ENCODE results near the gene FXYD4. TPM values are rescaled to one million over a fixed set of nuclear protein-coding genes. Genes with fewer than 3 reads are reported as not detected.

Gene FXYD4
- total RNA-seq, 6 experiments from 2014 or later = not detected

DNA sequence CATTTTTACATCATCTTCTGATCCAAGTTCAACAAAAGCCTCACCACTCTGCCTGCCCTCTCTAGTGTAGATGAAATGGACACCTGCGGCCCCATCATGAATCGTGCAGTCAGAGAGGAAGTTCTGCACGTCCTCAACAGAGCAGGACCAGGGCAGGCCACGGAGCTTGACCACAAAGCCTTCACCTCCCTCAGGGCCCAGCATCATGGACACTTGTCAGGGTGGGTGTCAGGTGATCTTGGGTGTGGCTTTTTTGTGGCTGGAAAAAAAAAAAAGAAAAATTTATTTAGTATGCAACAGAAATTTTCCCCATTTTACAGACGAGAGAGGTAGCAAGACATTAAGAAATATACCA lies 16.2 kb downstream of the FXYD4 start:
- Histone ChIP-seq H3K27ac (no peak overlapping the region), H3K9me3 (no peaks in the 10 kb centered on the region), H3K36me3 (peaks cover 22 to 72% (median 46%) of the 10 kb centered on the region in 4 donors), H3K27me3 (no peaks in the 10 kb centered on the region), H3K4me1 (no peaks in the 10 kb centered on the region), H3K4me3 (no peak overlapping the region)
- intact Hi-C loops (cut with DNase I) = no loop called here
- DNase-seq (peak in 1 of 3 donors; percentile 24), ATAC-seq (no peak)
- TF ChIP-seq POLR2A (IDR thresholded peaks at IDR 0.05) = no peak
- TF ChIP-seq, protein P1, sequence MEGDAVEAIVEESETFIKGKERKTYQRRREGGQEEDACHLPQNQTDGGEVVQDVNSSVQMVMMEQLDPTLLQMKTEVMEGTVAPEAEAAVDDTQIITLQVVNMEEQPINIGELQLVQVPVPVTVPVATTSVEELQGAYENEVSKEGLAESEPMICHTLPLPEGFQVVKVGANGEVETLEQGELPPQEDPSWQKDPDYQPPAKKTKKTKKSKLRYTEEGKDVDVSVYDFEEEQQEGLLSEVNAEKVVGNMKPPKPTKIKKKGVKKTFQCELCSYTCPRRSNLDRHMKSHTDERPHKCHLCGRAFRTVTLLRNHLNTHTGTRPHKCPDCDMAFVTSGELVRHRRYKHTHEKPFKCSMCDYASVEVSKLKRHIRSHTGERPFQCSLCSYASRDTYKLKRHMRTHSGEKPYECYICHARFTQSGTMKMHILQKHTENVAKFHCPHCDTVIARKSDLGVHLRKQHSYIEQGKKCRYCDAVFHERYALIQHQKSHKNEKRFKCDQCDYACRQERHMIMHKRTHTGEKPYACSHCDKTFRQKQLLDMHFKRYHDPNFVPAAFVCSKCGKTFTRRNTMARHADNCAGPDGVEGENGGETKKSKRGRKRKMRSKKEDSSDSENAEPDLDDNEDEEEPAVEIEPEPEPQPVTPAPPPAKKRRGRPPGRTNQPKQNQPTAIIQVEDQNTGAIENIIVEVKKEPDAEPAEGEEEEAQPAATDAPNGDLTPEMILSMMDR (IDR thresholded peaks at IDR 0.05) = no peak
- WGBS (ENCODE audit: insufficient coverage, low coverage, low lambda C conversion rate, missing lambda C conversion rate) = 53% methylated on average over 1 of the region's 5 CpGs

DNA sequence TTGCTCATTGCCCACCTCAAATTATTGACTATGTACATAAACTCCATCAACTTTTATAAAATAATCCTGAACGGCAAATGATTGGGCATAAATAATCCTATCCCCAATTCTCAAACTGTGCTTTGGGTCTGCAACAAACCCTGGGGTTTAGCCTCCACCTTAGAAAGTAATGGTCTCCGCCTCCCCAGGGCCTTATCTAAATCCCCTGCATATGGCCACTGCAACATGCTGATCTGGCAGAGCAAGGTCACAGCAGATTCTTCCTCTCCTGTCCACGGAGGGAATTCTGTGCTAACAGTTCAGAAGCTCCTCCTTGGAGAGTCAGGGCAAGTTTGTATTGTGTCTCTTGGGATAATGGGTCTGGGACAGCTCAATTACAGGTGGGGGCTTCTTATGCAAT lies 18.4 kb downstream of the FXYD4 start:
- H3K9me3 ChIP-seq = no peaks in the 10 kb centered on the region
- peaks cover 22 to 92% (median 60%) of the 10 kb centered on the region in 4 donors for H3K36me3 ChIP-seq
- DNase-seq (peak in 1 of 3 donors; percentile 7), ATAC-seq (no peak)
- no peak for TF ChIP-seq POLR2A (IDR thresholded peaks at IDR 0.05)
- TF ChIP-seq, protein P1 (IDR thresholded peaks at IDR 0.05) = no peak
- H3K27ac ChIP-seq = no peak overlapping the region
- H3K27me3 ChIP-seq = no peaks in the 10 kb centered on the region
- 52% methylated on average over 3 of the region's 3 CpGs for WGBS (ENCODE audit: insufficient coverage, low coverage, low lambda C conversion rate, missing lambda C conversion rate)
- H3K4me3 ChIP-seq = no peak overlapping the region
- H3K4me1 ChIP-seq = peaks cover 0 to 11% (median 1%) of the 10 kb centered on the region in 4 donors
- intact Hi-C loops (cut with DNase I) = no loop called here

DNA sequence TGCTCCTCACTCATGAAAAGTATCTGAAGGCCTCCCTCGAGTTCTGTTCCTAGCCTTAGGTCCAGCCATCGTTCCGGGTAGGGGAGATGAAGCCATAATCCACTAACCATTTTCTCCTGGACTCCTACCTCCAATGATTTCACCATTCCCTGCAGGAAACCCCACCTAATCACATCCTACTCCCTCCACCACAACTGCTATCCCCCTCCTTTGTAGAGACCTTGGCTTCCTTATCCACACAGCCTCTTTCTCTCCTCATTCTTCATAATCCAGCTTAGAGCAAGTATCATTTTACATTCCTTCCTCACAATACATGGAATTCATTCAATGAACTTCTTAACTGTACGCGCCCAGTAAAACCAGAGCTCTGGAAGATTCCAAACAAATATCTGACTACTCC lies 18.9 kb downstream of the FXYD4 start:
- no peak for ATAC-seq
- peaks cover 0 to 16% (median 3%) of the 10 kb centered on the region in 4 donors for H3K4me1 ChIP-seq
- H3K36me3 ChIP-seq = peaks cover 22 to 92% (median 60%) of the 10 kb centered on the region in 4 donors
- TF ChIP-seq POLR2A (IDR thresholded peaks at IDR 0.05) = no peak
- TF ChIP-seq, protein P1 (IDR thresholded peaks at IDR 0.05) = no peak
- H3K27ac ChIP-seq = no peak overlapping the region
- intact Hi-C loops (cut with DNase I) = no loop called here
- DNase-seq = no peak
- WGBS (ENCODE audit: insufficient coverage, low coverage, low lambda C conversion rate, missing lambda C conversion rate) = 84% methylated on average over 5 of the region's 5 CpGs
- no peaks in the 10 kb centered on the region for H3K9me3 ChIP-seq
- no peaks in the 10 kb centered on the region for H3K27me3 ChIP-seq
- no peak overlapping the region for H3K4me3 ChIP-seq

DNA sequence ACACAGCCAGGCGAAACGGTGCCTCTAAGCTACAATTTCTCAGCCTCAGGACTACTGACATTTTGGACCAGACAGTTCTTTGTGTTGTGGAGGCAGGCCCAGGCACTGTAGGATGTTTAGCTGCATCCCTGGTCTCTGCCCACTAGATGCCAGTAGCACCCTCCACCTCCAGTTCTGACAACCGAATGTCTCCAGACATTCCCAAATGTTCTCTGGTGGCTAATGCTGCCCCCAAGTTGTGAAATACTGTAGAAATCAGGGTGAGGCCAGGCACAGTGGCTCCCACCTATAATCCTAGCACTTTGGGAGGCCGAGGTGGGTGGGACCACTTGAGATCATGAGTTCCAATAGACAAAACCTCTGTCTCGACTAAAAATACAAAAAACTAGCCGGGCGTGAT lies 19.3 kb downstream of the FXYD4 start:
- DNase-seq (no peak), ATAC-seq (peak; percentile 54 to 63 (median 58))
- TF ChIP-seq POLR2A (IDR thresholded peaks at IDR 0.05) = no peak
- TF ChIP-seq, protein P1 (IDR thresholded peaks at IDR 0.05) = peak in 3 of 4 donors; percentile 29 to 37 (median 36)
- WGBS (ENCODE audit: insufficient coverage, low coverage, low lambda C conversion rate, missing lambda C conversion rate) = 51% methylated on average over 3 of the region's 7 CpGs
- peaks cover 18 to 89% (median 60%) of the 10 kb centered on the region in 4 donors for H3K36me3 ChIP-seq
- H3K4me3 ChIP-seq = no peak overlapping the region
- H3K4me1 ChIP-seq = peaks cover 0 to 20% (median 3%) of the 10 kb centered on the region in 4 donors
- no peaks in the 10 kb centered on the region for H3K9me3 ChIP-seq
- H3K27ac ChIP-seq = no peak overlapping the region
- intact Hi-C loops (cut with DNase I) = no loop called here
- H3K27me3 ChIP-seq = no peaks in the 10 kb centered on the region

DNA sequence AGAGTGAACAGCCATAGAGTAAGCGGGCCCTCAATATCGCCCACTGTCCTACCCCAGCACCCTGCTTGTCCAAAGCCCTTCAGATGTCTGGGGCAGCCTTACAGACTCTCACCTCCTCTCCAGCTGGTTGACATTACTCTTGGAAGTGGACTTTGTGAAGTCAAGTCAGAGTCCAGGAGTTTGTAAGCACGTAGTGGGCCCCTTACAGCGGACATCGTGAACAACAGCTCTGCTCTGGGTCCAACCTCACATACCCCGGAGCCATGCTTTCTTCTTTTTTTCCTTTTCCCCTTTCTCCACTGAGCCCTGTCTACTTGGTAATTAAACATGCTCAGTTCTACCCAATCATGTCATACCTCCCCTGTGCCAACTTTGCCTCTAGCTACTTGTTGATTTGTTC lies 20.1 kb downstream of the FXYD4 start:
- Histone ChIP-seq H3K4me1 (peaks cover 0 to 24% (median 3%) of the 10 kb centered on the region in 4 donors), H3K27ac (no peak overlapping the region), H3K36me3 (peaks cover 16 to 81% (median 57%) of the 10 kb centered on the region in 4 donors), H3K27me3 (no peaks in the 10 kb centered on the region), H3K9me3 (no peaks in the 10 kb centered on the region), H3K4me3 (no peak overlapping the region)
- TF ChIP-seq, protein P1 (IDR thresholded peaks at IDR 0.05) = no peak
- TF ChIP-seq POLR2A (IDR thresholded peaks at IDR 0.05) = no peak
- DNase-seq (no peak), ATAC-seq (no peak)
- intact Hi-C loops (cut with DNase I) = no loop called here
- 85% methylated on average over 4 of the region's 6 CpGs for WGBS (ENCODE audit: insufficient coverage, low coverage, low lambda C conversion rate, missing lambda C conversion rate)
